Measurements from ENCODE around the gene ZNF710. TPM values are rescaled to one million over a fixed set of nuclear protein-coding genes. Genes with fewer than 3 reads are reported as not detected.
A peak's percentile ranks its signal among the peaks of the same experiment; 100 is the strongest.

The ZNF710 gene
- total and polyA plus RNA-seq, 2 of the 13 experiments (the other 11 are each of a cell fraction or from before 2014, with no cell fraction given) = 4.7 to 20.6 TPM

DNA sequence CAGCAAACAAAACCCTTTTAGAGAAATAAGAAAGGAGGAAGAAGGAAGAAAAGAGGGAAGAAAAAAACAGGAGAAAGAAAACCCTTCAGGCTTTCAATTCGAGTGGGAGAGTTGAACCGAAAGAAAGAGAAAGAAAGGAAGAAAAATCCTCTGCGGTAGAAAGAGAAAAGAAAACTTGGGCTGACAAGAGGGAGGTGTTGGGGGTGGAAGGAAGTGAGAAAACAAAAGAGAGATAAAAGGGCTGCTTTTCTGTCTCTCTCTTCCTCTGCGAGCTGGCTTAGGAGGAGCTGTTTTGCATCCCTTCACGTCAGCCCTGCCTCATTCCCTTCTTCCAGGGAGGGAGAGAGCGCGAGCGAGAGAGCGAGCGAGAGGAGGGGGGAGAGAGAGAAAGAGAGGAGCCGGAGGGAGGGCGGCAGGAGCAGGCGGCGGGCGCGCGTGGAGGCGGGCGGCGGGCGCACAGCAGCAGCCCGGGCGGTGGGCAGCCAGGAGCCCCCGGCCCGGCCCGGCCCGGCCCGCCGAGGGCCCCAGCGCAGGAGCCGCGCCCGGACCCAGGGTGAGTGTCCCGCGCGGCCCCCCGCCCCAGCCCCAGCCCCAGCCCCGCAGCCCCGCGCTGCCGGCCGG lies at the start of gene ZNF710 (continued):
- no peak for TF ChIP-seq FOXC1 (CRISPR knock-in tag; IDR thresholded peaks at IDR 0.05; ENCODE audit: borderline replicate concordance)

DNA sequence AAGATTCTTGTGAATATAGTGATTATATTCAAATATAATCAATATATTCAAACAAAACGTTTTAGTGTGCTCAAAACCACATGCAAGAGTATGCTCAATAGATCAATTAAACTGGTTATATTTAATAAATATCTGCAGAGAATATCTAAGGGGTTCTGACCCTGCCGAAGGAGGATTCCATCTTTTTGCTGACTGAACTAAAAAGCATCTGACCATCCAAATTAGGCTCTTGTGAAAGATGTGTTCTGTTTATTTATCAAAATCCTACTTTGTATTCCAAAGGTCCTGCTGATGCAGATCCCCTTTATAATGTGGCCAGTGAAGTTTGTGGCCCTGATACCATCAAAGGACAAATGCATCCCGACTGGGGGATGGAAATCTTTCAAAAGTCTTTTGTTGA lies 46.6 kb upstream of the ZNF710 start:
- H3K27me3 ChIP-seq (ENCODE audit: control insufficient read depth in 1 of 2, insufficient read depth in 2 of 2, low read length in 2 of 2) = no peaks in the 10 kb centered on the region
- no peak overlapping the region for H3K4me2 ChIP-seq (ENCODE audit: low read depth, low read length)
- BruUV-seq (replicated peaks) = no TSS peak
- CTCF ChIA-PET (ENCODE audit: low intra/inter-chr PET ratio, low total read pairs) = no interaction called here
- peaks cover 16% of the 10 kb centered on the region for H3K4me1 ChIP-seq (ENCODE audit: insufficient read depth, low read length)
- ATAC-seq (no peak), FAIRE-seq (no peak), DNase-seq (ENCODE audit: low spot score) (no peak)
- H3K36me3 ChIP-seq (replicated peaks in 1 of 2; ENCODE audit: control insufficient read depth in 1 of 2, insufficient read depth in 2 of 2, low read length in 2 of 2) = no peaks in the 10 kb centered on the region
- TF ChIP-seq MAFF (IDR thresholded peaks at IDR 0.05; ENCODE audit: low read depth, low read length) (peak; percentile 77), MAFK (conservative IDR thresholded peaks at IDR 0.05 in 1 of 2, IDR thresholded peaks at IDR 0.05 in 1 of 2; ENCODE audit: low read length in 2 of 2) (peak; percentile 67 to 85), TBX3 (IDR thresholded peaks at IDR 0.05; ENCODE audit: borderline replicate concordance) (no peak)
- TF ChIP-seq, protein P1, sequence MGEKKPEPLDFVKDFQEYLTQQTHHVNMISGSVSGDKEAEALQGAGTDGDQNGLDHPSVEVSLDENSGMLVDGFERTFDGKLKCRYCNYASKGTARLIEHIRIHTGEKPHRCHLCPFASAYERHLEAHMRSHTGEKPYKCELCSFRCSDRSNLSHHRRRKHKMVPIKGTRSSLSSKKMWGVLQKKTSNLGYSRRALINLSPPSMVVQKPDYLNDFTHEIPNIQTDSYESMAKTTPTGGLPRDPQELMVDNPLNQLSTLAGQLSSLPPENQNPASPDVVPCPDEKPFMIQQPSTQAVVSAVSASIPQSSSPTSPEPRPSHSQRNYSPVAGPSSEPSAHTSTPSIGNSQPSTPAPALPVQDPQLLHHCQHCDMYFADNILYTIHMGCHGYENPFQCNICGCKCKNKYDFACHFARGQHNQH (CRISPR knock-in tag; IDR thresholded peaks at IDR 0.05) = no peak
- TF ChIP-seq, protein P2, sequence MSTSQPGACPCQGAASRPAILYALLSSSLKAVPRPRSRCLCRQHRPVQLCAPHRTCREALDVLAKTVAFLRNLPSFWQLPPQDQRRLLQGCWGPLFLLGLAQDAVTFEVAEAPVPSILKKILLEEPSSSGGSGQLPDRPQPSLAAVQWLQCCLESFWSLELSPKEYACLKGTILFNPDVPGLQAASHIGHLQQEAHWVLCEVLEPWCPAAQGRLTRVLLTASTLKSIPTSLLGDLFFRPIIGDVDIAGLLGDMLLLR (CRISPR knock-in tag; IDR thresholded peaks at IDR 0.05) = no peak
- POLR2A ChIA-PET = no interaction called here
- H3K4me3 ChIP-seq (replicated peaks in 1 of 3; ENCODE audit: insufficient read depth in 1 of 3, low read depth in 2 of 3, low read length in 3 of 3) = no peak overlapping the region
- in situ Hi-C loops (cut with HindIII; ENCODE audit: extremely low pct_ligation_motif_present, low pct_unique_long_range_greater_than_20kb) (no loop called here), intact Hi-C loops (cut with micrococcal nuclease; ENCODE audit: unreplicated experiment) (no loop called here)
- no peaks in the 10 kb centered on the region for H4K20me1 ChIP-seq (ENCODE audit: insufficient read depth, low read length)
- no peak overlapping the region for H2AFZ ChIP-seq (ENCODE audit: low read length)
- no peaks in the 10 kb centered on the region for H3K9me3 ChIP-seq (ENCODE audit: low read length)
- H3K79me2 ChIP-seq (ENCODE audit: insufficient read depth, low read length) = no peaks in the 10 kb centered on the region
- 15% methylated on average over 3 of the region's 3 CpGs for WGBS (ENCODE audit: low lambda C conversion rate)
- H3K9ac ChIP-seq (ENCODE audit: insufficient read depth, low read depth, low read length) = no peak overlapping the region
- H3K27ac ChIP-seq (ENCODE audit: extremely low read length, insufficient read depth, low read length) = no peak overlapping the region

Measured in HepG2 (cell line).